Caki2 (cell line): ENCODE measurements around the gene KRTAP3-3. TPM values are rescaled to one million over a fixed set of nuclear protein-coding genes. Genes with fewer than 3 reads are reported as not detected.
A peak's percentile ranks its signal among the peaks of the same experiment; 100 is the strongest.

Experiments used
- DNase-seq: peaks from one replicate; pipeline ENCODE4 v3.0.0-alpha.2; 2015; ENCODE audit warnings: low read depth
- in situ Hi-C: cut with HindIII; loops from 2 replicates; pipeline ENCODE4 v1.10.0; 2016; ENCODE audit warnings: low sequenced_read_pairs, low pct_unique_long_range_greater_than_20kb, mixed read lengths
- total RNA-seq: library from RNA; depleted of rRNA; stranded (reverse); fragments of >200 nt; shearing (Covaris generic); gene quantifications from 2 replicates; pipeline ENCODE4 v1.2.3, GENCODE V29; 2014; ENCODE audit warnings: low replicate concordance

KRTAP3-3 gene
- total RNA-seq, 1 experiment from 2014 or later, result not detected

GRCh38 chr17:40974366-40974765 is 19.6 kb downstream of the KRTAP3-3 start:
- in situ Hi-C loops, result no loop called here
- no peak for DNase-seq

DNA sequence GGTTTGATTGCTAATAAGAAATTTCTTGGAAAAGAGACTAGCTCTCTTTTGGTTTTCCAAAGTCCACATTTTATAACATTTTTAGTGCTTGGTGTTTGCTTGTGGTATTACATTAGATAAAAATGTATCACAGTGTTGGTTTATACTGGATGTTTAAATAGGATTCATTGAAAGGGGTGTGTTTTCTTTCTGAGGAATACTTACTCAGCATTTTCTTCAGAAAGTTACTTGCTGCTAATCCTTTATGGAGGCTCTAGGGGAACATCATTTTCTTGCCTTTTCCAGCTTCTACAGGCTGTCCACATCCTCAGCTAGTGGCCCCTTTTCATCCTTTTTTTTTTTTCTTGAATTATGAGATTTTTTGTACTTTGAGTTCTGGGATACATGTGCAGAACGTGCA is 26.4 kb downstream of the KRTAP3-3 start:
- no peak for DNase-seq
- in situ Hi-C loops, result no loop called here

- in situ Hi-C loops, result no loop called here
- no peak for DNase-seq
Observed at GRCh38 chr17:40966848-40967247, 27.1 kb downstream of the KRTAP3-3 start, which contains the start of gene KRT39. KRT39 (minus strand) TSS chr17:40966948; CDS start chr17:40966856, 92 bp downstream.

DNA sequence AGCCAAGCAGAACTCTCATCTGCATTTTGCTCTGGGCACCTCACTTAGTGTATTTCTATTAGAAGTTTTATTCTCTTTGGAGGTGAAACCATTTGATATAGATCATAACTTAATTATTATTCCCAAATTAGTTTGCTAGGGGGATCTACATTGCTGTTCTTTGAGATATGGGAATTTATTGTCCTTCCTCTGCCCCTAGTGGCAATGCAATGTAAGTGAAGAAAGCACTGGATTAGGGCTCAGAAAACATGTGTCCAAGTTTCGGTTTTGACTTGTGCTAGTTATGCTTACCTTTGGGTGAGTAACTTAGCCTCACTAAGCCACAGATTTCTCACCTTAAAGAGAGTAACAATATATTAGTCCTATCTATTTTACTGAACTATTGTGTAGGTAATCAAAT is 30.1 kb downstream of the KRTAP3-3 start:
- in situ Hi-C loops, result no loop called here
- no peak for DNase-seq

DNA sequence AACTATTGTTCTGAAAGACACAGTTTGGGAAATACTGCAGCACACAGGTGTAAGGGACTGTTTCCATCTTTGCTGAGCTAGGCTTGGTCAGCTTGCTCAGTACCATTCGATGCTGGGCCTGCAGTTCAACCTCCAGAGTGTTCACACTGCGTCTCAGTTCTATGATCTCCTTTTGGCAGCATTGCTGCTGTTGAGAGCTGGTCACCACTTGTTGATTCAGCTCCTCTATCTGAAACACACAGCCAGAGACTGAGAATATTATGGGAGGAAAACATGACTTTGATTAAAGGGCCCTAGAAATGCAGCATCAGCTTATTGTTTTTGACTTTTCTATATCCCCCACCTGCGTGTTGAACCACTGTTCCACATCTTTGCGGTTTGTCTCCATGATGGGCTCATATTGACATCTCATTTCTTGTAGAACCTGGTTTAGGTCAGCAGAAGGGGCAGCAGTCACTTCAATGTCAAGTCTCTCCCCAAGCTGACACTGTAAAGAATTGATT is 31.9 kb downstream of the KRTAP3-3 start:
- in situ Hi-C loops, result no loop called here
- DNase-seq, result no peak

DNA sequence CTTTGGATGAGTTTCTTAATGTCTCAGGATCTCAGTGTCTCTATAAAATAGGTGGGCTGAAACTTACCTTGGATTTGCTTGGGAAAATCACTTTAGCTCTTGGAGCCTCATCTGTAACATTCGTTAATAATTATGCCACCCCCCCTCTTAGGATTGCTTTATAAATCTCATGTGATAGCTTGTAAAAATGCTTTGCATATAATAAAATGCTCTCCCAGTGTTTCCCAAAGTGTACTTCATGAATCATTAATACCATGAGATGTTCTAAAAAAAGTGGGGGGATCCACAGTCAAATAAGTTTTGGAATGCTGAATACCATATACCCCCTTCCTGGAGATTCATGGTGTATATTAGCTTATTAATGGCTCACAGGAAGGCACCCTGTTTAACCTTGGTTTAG is 32.4 kb downstream of the KRTAP3-3 start:
- DNase-seq, result no peak
- in situ Hi-C loops, result no loop called here

- in situ Hi-C loops, result no loop called here
- DNase-seq, result no peak
Observed at GRCh38 chr17:40960144-40960543, 33.8 kb downstream of the KRTAP3-3 start.

DNA sequence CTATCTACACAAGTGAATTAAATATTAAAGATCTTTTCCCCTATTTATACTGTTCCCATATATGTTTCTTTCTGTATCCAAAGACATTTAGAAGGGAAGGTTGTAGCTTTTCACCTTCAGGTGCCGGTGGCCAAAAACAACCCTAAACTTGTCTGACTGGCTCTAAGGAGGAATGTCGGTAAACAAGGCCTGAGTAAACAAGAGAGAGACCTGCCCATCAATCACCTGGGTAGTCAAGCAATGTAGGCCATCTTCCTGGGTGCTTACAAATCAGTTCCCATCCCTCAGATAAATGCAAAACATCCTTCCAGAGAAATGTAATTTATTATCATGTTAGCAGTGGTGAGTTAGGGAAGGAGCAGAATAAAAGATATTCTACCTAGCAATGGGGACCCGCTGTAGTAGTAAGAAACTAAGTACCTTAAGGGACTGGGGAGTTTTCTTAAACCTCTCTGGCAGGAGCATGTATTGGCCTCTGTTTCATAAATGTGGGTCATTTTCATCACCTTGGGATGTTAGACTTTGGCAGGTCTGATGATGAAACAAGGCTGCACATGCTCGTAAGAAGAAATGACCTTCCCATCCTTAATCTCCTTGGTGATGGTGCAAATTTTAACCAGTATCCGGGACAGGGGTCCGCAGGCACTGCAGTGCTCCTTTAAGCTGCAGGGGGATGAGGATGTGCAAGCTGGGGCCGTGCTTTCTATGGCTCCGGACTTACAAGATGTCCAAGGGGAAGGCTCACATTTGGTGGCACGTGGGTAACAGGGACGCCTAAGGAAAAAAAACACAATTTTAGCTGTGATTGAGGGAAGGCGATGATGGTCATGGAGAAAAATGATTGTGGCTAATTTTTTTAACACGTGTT is 35.6 kb downstream of the KRTAP3-3 start:
- no peak for DNase-seq
- in situ Hi-C loops, result no loop called here

GRCh38 chr17:40956401-40957254 is 37.3 kb downstream of the KRTAP3-3 start:
- in situ Hi-C loops, result no loop called here
- peak; percentile 48 for DNase-seq

DNA sequence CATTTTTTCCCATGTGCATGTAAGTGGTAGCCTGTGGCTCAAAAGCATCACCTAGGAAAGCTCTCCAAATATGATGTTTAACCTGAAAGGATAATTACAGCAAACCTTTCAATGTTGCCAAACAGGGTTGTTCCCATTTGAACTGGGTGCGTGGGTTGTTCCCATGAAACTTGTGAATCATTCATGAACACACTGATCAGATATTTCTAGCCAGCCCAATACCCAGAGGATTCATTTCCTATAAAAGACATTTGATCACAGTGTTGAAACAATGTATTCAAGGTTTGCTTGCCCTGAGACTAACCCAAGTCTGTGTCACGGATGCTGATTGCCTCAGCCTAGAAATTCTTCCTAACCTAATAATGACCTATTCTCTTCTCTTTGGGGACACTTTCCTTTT is 40.1 kb downstream of the KRTAP3-3 start:
- DNase-seq, result no peak
- in situ Hi-C loops, result no loop called here

GRCh38 chr17:40952661-40953060 is 41.3 kb downstream of the KRTAP3-3 start:
- DNase-seq, result peak; percentile 14
- in situ Hi-C loops, result no loop called here

GRCh38 chr17:40952154-40952553 is 41.8 kb downstream of the KRTAP3-3 start:
- no peak for DNase-seq
- in situ Hi-C loops, result no loop called here

GRCh38 chr17:40951011-40951622 is 42.8 kb downstream of the KRTAP3-3 start:
- in situ Hi-C loops, result no loop called here
- DNase-seq, result no peak

DNA sequence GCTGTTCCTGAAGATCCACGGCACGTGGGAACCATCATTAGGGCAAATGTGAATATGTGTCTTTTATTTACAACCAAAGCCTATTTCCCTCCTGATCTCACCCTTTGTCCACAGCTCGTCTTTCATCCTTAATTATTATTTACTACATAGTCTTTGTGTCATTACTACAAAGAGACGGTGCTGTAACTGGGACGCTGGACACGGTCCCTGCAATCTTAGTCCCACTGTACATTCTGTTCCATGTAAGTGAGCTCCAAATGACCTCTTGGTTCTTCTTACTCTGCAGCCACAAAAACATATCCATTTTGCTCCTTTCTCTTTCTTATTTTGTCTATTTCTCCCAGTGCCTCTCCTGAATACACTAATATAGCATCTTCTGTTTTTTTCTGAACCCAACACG is 43.8 kb downstream of the KRTAP3-3 start:
- in situ Hi-C loops, result no loop called here
- no peak for DNase-seq

- in situ Hi-C loops, result no loop called here
- no peak for DNase-seq
Observed at GRCh38 chr17:40949418-40949817, 44.5 kb downstream of the KRTAP3-3 start.

GRCh38 chr17:40947929-40948328 is 46.0 kb downstream of the KRTAP3-3 start:
- DNase-seq, result no peak
- in situ Hi-C loops, result no loop called here

DNA sequence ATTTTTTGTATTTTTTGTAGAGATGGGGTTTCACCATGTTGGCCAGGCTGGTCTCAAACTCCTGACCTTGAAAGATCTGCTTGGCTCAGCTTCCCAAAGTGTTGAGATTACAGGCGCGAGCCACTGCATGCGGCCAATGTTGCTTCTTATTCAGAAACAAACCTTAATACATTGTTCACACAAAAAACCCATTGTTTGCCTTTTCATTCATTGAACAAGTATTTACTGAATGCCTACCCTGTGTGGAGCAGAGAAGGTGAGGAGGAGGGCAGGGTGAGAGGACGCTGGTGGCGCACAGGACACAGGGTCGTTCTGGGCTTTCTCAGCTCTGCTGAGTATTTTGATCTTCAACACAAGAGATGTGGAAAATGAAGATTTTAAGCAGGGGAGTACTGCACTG is 48.5 kb downstream of the KRTAP3-3 start:
- in situ Hi-C loops, result no loop called here

DNA sequence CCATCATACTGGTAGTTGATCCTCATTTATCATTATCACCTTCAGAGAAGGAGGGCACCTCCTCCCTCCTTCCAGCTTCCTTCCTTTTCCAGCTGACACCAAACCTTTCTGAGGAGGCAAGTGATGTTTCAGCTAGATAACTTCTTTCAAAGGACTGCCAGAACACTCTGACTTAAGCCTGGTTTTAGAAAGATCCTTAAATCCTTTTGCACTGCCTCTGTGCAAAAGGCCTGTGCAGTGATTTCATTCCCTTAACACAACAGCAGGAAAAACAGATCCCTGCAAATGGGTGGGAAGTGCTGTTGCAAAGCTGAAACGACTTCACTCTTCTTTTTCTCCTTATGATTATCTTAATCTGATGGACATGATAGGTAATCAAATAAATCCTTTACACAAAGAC is 49.4 kb downstream of the KRTAP3-3 start:
- in situ Hi-C loops, result no loop called here
- DNase-seq, result no peak

More for the DNA sequence above, 48.5 kb downstream of the KRTAP3-3 start:
- DNase-seq, result no peak
